HL-60 (cell line): ENCODE data around the gene ACER1.

ENCODE experiments used
- DNase-seq, 2 experiments: peaks; one replicate each; pipeline ENCODE4 v3.0.0-alpha.2; 2010 to 2020; ENCODE audit warnings: low read depth in 1 of 2, low spot score in 1 of 2
- H3K27ac ChIP-seq: fragments of 250-450 bp; sonication (Bioruptor Pico); replicated peaks from 2 replicates; pipeline ENCODE4 v1.5.1; 2020; ENCODE audit warnings: mild to moderate bottlenecking, moderate library complexity
- H3K27me3 ChIP-seq: fragments of 250-450 bp; sonication (Bioruptor Pico); 2 replicates; pipeline ENCODE4 v1.5.1; 2021; ENCODE audit warnings: mild to moderate bottlenecking, moderate library complexity; ENCODE audit not compliant: insufficient read depth, poor library complexity, severe bottlenecking
- H3K4me3 ChIP-seq: replicated peaks from 2 replicates; pipeline ENCODE4 v1.5.1; 2011; ENCODE audit warnings: mild to moderate bottlenecking, control low read depth, low read length; ENCODE audit not compliant: insufficient read depth
- GABPA ChIP-seq: IDR thresholded peaks from 2 replicates; pipeline ENCODE4 v1.6.1; 2012; ENCODE audit warnings: low read depth
- POLR2AphosphoS5 ChIP-seq: IDR thresholded peaks from 2 replicates; pipeline ENCODE4 v1.6.1; 2012; ENCODE audit warnings: low read depth
- SPI1 ChIP-seq: IDR thresholded peaks from 2 replicates; pipeline ENCODE4 v1.6.1; 2012; ENCODE audit warnings: low read depth, mild to moderate bottlenecking, borderline replicate concordance
- TF ChIP-seq, protein P1 (sequence below): IDR thresholded peaks from one replicate; pipeline ENCODE4 v1.5.1; 2011; ENCODE audit warnings: low read length, control low read depth, inconsistent platforms; ENCODE audit not compliant: insufficient read depth
- TF ChIP-seq, protein P2 (sequence below): IDR thresholded peaks from 2 replicates; pipeline ENCODE4 v1.6.1; 2012; ENCODE audit warnings: low read depth; ENCODE audit not compliant: insufficient replicate concordance

The ACER1 gene

GRCh38 chr19:6313398-6313969 lies 19.9 kb downstream of the ACER1 start:
- Histone ChIP-seq H3K4me3 (no peak overlapping the region), H3K27ac (no peak overlapping the region), H3K27me3 (no peaks in the 10 kb centered on the region)
- TF ChIP-seq GABPA (no peak), POLR2AphosphoS5 (no peak), SPI1 (no peak)
- TF ChIP-seq, protein P1, sequence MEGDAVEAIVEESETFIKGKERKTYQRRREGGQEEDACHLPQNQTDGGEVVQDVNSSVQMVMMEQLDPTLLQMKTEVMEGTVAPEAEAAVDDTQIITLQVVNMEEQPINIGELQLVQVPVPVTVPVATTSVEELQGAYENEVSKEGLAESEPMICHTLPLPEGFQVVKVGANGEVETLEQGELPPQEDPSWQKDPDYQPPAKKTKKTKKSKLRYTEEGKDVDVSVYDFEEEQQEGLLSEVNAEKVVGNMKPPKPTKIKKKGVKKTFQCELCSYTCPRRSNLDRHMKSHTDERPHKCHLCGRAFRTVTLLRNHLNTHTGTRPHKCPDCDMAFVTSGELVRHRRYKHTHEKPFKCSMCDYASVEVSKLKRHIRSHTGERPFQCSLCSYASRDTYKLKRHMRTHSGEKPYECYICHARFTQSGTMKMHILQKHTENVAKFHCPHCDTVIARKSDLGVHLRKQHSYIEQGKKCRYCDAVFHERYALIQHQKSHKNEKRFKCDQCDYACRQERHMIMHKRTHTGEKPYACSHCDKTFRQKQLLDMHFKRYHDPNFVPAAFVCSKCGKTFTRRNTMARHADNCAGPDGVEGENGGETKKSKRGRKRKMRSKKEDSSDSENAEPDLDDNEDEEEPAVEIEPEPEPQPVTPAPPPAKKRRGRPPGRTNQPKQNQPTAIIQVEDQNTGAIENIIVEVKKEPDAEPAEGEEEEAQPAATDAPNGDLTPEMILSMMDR = no peak
- TF ChIP-seq, protein P2, sequence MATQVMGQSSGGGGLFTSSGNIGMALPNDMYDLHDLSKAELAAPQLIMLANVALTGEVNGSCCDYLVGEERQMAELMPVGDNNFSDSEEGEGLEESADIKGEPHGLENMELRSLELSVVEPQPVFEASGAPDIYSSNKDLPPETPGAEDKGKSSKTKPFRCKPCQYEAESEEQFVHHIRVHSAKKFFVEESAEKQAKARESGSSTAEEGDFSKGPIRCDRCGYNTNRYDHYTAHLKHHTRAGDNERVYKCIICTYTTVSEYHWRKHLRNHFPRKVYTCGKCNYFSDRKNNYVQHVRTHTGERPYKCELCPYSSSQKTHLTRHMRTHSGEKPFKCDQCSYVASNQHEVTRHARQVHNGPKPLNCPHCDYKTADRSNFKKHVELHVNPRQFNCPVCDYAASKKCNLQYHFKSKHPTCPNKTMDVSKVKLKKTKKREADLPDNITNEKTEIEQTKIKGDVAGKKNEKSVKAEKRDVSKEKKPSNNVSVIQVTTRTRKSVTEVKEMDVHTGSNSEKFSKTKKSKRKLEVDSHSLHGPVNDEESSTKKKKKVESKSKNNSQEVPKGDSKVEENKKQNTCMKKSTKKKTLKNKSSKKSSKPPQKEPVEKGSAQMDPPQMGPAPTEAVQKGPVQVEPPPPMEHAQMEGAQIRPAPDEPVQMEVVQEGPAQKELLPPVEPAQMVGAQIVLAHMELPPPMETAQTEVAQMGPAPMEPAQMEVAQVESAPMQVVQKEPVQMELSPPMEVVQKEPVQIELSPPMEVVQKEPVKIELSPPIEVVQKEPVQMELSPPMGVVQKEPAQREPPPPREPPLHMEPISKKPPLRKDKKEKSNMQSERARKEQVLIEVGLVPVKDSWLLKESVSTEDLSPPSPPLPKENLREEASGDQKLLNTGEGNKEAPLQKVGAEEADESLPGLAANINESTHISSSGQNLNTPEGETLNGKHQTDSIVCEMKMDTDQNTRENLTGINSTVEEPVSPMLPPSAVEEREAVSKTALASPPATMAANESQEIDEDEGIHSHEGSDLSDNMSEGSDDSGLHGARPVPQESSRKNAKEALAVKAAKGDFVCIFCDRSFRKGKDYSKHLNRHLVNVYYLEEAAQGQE = no peak
- DNase-seq = no peak

DNA sequence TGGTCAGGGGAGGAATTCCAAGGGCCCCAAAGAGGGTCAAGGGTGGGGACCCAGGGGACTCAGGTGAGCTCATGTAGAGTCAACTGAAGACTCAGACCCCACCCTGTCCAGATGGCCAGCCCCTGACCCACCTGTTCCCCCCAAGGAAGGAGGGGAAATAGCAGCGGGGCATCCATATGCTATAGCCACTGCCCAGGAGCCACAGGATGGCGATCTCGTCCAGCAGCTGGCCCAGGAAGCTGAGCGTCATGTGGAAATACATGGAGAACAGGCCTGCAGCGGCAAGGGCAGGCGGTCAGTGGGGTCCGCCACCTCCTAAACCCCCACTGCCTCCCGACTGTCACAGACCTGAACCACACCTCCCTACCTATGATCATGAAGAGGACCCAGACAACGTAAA lies 21.4 kb downstream of the ACER1 start:
- TF ChIP-seq POLR2AphosphoS5 (no peak), GABPA (no peak), SPI1 (no peak)
- TF ChIP-seq, protein P2 = no peak
- TF ChIP-seq, protein P1 = no peak
- Histone ChIP-seq H3K4me3 (no peak overlapping the region), H3K27ac (no peak overlapping the region), H3K27me3 (no peaks in the 10 kb centered on the region)
- DNase-seq = no peak

GRCh38 chr19:6298413-6298812 lies 35.0 kb downstream of the ACER1 start:
- Histone ChIP-seq H3K4me3 (no peak overlapping the region), H3K27me3 (no peaks in the 10 kb centered on the region), H3K27ac (no peak overlapping the region)
- TF ChIP-seq POLR2AphosphoS5 (no peak), SPI1 (no peak), GABPA (no peak)
- TF ChIP-seq, protein P2 = no peak
- TF ChIP-seq, protein P1 = no peak
- no peak for DNase-seq
